ENCODE results near the gene SEMA3G.
A peak's percentile ranks its signal among the peaks of the same experiment; 100 is the strongest.

Gene SEMA3G

DNA sequence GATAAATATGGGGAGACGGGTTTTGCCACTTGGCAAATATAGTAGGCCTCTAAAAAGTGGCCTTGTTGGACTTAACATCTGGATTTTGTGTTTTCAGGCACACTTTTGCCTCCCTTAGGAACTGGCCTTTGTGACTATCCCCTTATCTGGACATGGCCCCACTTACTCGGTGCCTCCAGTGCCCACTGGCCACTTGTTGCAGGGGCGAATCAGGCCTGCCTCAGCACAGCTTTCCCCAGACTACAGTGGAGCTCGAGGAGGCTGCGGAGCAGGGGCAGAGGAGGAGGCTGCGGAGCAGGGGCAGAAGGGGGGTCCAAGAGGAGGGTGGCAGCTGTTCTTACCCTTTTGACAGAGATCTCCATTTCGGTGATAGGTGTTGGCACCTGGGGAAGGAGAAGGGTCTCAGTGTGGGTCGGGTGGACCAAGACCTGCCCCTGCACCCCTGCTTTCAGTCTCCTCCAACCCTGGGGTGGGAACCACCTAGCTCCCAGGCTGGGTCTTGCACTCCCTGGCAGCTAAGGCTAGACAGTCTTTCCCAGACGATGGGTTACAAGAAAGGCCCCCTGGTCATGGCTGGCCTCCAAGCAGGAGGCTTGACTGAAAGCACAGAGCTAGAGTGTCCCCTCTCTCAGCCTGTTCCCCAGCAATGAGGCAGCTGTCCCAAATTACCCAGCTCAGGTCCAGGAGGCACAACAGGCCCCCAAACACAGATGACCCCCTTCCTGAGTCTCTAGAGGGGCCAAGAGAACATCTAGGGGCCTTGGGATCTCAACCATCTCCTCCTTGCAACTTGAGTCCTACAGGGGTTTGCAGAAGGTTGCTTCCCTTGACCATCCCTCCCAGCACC lies 6.1 kb downstream of the SEMA3G start:
- DNase-seq, result no peak

- DNase-seq, result no peak
These were observed 6.9 kb downstream of the SEMA3G start for GRCh38 chr3:52438104-52438376.

DNA sequence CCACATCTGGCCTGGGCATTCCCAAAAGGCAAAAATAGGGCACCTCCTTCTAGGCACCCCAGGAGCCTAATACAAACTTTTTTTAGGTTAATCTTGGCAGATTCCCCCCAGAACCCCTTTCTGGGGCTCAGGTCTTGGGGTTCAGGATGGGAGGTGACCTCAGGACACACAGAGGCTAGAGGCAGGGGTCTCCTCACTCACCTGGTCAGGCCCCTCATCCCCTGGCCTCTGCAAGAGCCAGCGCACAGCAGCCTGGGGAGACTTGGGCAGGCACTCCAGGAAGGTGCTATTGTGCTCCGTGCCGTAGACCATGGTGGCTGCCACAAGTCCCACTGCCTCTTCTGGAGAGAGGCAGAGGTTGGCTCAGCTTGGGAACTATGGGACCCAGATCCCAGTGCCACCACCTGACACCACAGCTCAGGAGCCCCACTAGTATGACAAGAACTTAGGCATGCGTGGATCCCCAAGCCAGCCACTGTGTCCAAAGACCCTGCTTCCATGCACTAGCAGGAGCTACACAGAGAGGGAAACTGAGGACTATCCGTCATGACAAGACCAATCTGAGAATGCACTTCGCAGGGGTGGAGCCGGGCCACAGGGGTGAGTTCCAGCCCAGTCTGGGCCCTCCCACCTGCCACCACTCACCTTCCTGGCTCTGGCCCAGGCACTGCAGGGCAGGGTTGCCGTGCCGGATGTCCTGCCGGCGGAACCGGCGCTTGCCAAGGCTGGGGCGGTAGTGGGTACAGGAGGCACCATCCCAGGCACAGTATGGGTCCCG lies 7.4 kb downstream of the SEMA3G start:
- DNase-seq, result no peak

DNA sequence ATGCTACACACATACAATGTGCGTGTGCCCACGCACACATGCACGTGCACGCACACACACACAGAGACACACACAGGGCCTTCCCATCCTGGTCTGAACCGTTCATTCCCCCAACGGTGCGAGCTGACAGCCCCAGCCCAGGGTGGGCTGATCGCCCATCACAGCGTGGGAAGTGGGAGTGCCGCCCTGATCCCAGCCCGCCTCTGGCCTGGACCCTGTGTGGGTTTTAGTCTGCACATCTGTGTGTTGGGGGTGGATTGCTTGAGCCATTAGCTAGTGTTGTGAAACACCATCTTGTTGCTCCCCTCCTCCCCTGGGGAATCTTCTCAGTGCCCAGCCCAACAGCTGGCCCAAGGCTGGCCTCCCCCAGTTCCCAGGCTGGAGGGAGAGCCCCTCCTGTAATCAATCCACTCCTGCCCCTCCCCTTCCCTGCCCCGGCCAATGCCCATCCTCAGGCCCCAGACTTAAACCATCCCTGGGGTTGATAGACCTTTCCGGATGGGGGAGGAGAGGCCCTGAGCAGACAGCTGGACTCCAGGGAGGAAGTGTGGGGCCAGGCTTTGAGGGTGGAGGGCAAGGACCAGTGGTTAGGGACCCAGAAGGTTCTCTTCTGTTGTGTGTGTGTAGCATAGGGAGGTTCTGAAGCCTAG lies 8.3 kb downstream of the SEMA3G start:
- no peak for DNase-seq

DNA sequence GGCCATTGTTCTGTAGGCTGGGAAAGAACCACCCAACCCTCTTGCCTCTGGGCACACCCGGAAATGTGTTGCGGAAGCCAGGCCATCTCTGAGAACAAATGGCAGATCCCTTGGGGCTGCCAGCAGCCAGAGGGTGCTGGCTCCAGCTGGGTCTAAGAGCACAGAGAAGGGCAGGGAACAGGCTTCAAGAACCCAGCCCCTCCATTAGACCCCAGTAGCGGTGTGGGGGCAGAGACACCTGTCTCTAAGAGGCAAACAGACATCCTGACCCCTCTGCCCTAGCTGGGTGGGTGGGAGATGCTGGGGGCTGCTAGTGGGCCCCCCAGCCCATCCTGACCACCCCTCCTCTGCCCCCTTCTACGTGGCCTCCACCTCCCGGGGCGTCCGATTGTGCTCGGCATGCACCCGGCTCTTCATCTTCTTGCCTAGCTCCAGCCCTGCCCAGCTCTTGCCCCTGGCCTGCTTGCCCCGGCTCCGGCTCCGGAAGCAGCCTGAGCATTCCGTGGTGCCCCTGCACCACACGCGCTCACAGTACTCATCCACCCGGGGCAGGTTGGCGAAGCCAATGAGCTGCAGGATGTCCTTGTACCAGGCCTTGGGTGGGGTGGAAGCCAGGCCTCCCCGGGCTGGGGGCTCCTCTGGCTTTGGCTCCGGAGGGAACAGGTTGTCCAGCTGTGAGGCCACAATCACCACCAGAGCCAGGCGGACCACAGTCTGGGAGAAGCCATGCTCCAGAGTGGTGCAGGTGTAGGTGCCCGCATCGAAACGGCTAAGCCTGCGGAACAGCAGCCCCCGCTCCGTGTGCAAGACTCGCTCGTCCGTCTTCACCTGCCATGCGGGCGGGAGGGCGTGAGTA lies 9.4 kb downstream of the SEMA3G start:
- no peak for DNase-seq

- DNase-seq, result no peak
These were observed 10.3 kb downstream of the SEMA3G start for GRCh38 chr3:52434491-52435115.

- peak; percentile 69 for DNase-seq
These were observed 10.9 kb downstream of the SEMA3G start for GRCh38 chr3:52433996-52434479.

DNA sequence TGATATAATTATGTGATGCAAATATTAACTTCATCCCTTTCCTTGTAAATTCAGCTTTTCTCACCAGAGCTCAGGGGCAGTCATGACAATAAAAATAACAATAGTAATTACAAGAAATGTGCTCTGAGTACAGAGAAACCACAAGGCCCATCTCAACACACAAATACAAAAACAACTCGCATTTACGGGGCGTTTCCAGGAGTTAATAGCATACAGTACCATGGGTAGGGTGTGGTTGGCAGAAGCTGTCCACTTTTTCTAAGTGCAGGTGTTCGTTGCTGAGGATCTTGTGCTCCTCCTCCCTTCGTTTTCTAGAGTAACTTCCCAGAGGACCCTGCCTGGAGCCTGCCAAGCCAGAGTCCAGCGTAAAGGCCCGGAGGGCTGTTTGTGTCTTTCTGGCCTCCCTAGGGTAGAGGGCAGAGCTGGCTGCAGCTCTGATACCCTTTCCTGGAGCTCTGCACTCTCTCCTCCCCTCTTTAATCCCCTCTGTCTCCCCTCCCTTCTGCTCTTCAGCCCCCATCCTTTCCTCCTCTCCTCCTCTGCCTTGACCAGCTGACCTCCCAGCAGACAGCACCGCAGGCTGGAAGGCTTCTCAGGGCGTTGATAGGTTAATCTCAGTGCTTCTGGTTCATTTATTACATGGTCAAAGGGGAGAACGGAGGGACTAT lies 11.4 kb downstream of the SEMA3G start:
- DNase-seq, result no peak

DNA sequence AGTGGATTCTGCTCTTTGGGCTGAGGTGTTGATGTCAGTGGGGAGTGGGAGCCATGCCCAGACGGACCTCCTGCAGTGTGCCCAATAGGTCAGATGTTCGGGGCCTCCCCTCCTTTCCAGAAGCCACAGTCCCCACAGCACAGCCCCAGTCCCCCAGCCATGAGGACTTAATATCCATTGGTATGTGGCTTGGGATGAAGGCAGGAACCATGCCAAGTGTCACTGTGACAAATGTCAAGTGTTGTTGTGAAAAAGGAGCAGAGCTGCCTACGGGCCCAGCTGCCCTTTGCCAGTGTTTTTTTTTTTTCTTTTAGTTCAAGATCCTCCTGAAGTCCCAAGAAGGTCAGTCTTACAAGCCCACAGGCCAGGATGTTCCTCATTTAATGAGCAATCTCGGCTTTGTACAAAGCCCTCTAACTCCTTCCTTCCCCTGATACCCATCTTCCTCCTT lies 12.2 kb downstream of the SEMA3G start:
- DNase-seq, result no peak

DNA sequence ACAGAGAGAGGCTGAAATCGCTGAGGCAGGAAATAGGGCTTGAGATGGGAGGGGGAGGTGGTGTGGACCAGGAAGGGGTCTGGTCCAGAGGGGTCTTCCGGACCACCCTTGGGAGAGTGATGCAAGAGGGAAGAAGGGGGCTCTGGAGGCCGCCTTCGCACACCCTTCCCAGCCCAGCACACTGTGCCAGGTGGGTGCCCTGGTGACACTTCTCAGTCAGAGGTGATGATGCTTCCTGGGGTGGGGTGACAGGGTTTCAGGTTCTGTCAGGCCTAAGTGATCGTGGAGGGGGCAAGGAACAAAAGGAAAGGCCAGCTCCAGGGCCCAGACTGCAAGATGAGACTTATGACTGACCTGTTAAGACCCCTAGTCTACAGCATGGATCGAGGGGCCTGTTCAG lies 12.7 kb downstream of the SEMA3G start:
- no peak for DNase-seq

GRCh38 chr3:52431459-52432223 lies 13.3 kb downstream of the SEMA3G start:
- DNase-seq, result no peak

- no peak for DNase-seq
These were observed 14.5 kb downstream of the SEMA3G start for GRCh38 chr3:52430416-52430810.

GRCh38 chr3:52429779-52430415 lies 15.0 kb downstream of the SEMA3G start:
- no peak for DNase-seq

DNA sequence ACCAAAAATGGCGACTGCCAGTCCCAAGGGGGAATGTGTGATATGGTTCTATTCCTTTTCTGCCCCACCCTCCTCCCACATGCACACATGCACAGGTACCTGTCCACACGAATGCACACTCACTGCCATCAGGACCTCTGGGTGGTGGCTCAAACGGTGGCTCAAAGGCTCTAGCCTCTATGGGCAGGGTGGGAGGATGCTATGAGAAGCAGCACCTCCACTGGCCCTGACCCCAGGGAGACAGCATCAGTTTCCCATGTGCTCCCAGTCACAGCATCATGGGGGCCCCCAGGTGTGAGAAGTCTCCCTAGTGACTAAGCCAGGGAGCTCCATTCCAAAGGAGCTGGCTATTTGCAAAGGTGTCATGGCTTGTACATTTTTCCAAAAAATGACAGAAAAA lies 15.9 kb downstream of the SEMA3G start:
- no peak for DNase-seq

- DNase-seq, result peak; percentile 80
These were observed 16.5 kb downstream of the SEMA3G start for GRCh38 chr3:52428151-52429005.

DNA sequence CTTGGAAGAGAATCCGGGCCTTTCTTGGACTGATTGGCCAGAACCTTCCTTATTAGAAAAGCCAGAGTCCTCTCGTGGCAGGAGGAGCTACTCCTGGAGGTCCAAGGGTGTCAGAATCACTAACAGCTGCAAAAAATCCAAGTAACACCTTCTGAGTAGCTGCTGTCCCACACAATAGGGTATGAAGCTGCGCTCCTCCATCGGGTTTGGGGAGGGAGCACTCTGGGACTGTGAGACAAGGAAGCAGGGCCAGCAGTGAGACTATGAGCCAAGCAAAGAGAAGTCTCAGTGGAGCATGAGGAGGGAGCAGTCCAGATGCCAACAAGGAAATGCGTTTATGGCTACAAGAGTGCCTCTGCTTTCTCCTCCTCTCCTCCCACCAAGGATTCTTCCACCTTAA lies 21.7 kb downstream of the SEMA3G start:
- no peak for DNase-seq

- no peak for DNase-seq
These were observed 22.2 kb downstream of the SEMA3G start for GRCh38 chr3:52422669-52423068.

GRCh38 chr3:52420388-52420787 lies 24.5 kb downstream of the SEMA3G start:
- no peak for DNase-seq

DNA sequence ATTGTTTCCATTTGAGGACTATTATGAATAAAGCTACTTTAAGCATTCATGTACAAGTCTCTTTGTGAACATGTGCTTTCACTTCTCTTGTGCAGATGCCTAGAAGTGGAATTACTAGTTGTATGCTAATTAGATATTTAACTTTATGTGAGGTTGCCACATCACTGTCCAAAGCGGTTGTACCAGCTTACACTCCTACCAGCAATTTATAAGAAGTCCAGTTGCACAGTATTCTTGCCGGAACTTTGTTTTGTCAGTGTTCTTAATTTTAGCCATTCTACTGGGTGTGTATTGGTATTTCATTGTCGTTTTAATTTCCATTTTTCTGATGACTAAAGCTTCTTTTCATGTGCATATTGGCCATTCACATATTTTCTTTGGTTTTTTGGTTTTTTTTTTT lies 29.1 kb downstream of the SEMA3G start:
- DNase-seq, result no peak
